GM19452 (cell line): ENCODE results near the gene RABGAP1.
"Not testable (repeated sequence)": the region's sequence is repeated elsewhere in the genome, so short reads cannot be mapped to it uniquely, and the experiment has no call there.

Source experiments
- ATAC-seq: cut with Tn5 transposase; IDR thresholded peaks from one replicate; pipeline ENCODE4 v1.9.1; 2021; ENCODE audit not compliant: unreplicated experiment

Gene RABGAP1

GRCh38 chr9:122940749-122941581 lies at the start of gene RABGAP1:
TSS of gene RABGAP1 (plus strand) at chr9:122941020. CDS start at chr9:122957060, 16,040 bp downstream.
- ATAC-seq: peak; percentile 98

GRCh38 chr9:122897969-122898368 lies 42.9 kb upstream of the RABGAP1 start:
- no peak for ATAC-seq

- no peak for ATAC-seq
Observed at GRCh38 chr9:122900791-122901190, 40.0 kb upstream of the RABGAP1 start.

GRCh38 chr9:122904466-122904822 lies 36.4 kb upstream of the RABGAP1 start:
- peak; percentile 8 for ATAC-seq

GRCh38 chr9:122904823-122905710 lies 35.8 kb upstream of the RABGAP1 start, which contains the start of gene RC3H2:
TSS of gene RC3H2 (minus strand) at chr9:122905359. CDS start at chr9:122897509, 7,850 bp downstream.
- peak; percentile 85 for ATAC-seq

- ATAC-seq: not testable (repeated sequence)
Observed at GRCh38 chr9:122906122-122906521, 34.7 kb upstream of the RABGAP1 start.

- ATAC-seq: no peak
Observed at GRCh38 chr9:122912671-122912963, 28.2 kb upstream of the RABGAP1 start.

- peak; percentile 98 for ATAC-seq
Observed at GRCh38 chr9:122912964-122913673, 27.7 kb upstream of the RABGAP1 start, which contains the start of gene ZBTB6. TSS of gene ZBTB6 (minus strand) at chr9:122913323. CDS start at chr9:122912072, 1,251 bp downstream.

- ATAC-seq: no peak
Observed at GRCh38 chr9:122918310-122918709, 22.5 kb upstream of the RABGAP1 start.

- no peak for ATAC-seq
Observed at GRCh38 chr9:122922713-122923112, 18.1 kb upstream of the RABGAP1 start.

GRCh38 chr9:122923947-122924346 lies 16.9 kb upstream of the RABGAP1 start:
- ATAC-seq: no peak

- no peak for ATAC-seq
Observed at GRCh38 chr9:122929796-122930354, 10.9 kb upstream of the RABGAP1 start.

GRCh38 chr9:122930541-122931225 lies 10.1 kb upstream of the RABGAP1 start:
- peak; percentile 32 for ATAC-seq

- peak; percentile 94 for ATAC-seq
Observed at GRCh38 chr9:122931226-122932121, 9.3 kb upstream of the RABGAP1 start, which contains the start of gene ZBTB26. TSS of gene ZBTB26 (minus strand) at chr9:122931512. CDS start at chr9:122919934, 11,578 bp downstream.

- no peak for ATAC-seq
Observed at GRCh38 chr9:122936464-122936863, 4.4 kb upstream of the RABGAP1 start.

- ATAC-seq: no peak
Observed at GRCh38 chr9:122936883-122937282, 3.9 kb upstream of the RABGAP1 start.

- ATAC-seq: no peak
Observed at GRCh38 chr9:122939601-122940000, 1.2 kb upstream of the RABGAP1 start.

- no peak for ATAC-seq
Observed at GRCh38 chr9:122940454-122940748, 419 bp upstream of the RABGAP1 start.

- no peak for ATAC-seq
Observed at GRCh38 chr9:122941582-122942234, 888 bp downstream of the RABGAP1 start.
